Measurements from ENCODE around the gene CD82. TPM values are rescaled to one million over a fixed set of nuclear protein-coding genes. Genes with fewer than 3 reads are reported as not detected.
A peak's percentile ranks its signal among the peaks of the same experiment; 100 is the strongest.
"Not testable (repeated sequence)": the region's sequence is repeated elsewhere in the genome, so short reads cannot be mapped to it uniquely, and the experiment has no call there.

CD82 gene
- total RNA-seq, 1 donor from 2014 or later = 770 TPM

DNA sequence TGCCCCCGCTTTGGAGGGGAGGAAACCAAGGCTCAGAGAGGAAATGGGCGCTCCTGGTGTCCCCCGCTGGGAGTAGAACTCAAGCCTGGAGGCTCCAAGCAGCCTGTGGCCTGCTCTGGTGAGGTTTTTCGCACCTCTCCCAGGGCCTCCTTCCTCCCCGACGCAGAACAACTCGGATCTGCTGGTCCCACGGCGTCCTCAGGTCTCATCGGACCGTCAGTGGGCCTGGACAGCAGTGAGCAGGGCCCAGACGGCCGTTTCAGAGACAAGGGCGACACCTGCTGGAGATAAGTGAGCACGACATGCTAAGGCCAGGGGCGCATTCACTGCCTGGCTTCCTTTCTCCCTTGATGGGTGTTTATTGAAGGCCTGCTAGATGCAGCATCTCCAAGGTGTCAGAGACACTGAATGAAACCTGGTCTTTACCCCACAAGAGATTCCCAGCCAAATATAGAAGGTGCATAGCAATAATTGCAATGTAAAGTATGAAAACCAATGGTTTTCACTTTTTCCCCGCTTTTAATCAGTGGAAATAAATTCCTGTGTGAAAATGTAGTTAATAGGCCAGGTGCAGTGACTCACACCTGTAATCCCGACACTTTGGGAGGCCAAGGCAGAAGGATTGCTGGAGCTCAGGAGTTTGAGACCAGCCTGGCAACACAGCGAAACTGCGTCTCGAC, 26.9 kb upstream of the CD82 start:
- CTCF ChIA-PET = interaction anchor here (0.7 to 2.9 kb wide), 5 partner anchors 12 to 252 kb away, joined by 3 to 27 read pairs (median 7); no protein-coding TSS in a partner anchor
- peaks cover 19% of the 10 kb centered on the region for H3K27me3 Mint-ChIP-seq
- peaks cover 3% of the 10 kb centered on the region for H3K4me1 Mint-ChIP-seq
- no peak overlapping the region for H3K27ac Mint-ChIP-seq
- POLR2A ChIA-PET = no interaction called here
- intact Hi-C loops (cut with micrococcal nuclease) = loop anchor here (1.0 to 5.0 kb wide), 4 partner anchors 15 to 443 kb away; partner anchors contain the start of gene EXT2
- peak; percentile 67 for DNase-seq
- TF ChIP-seq, protein P1, sequence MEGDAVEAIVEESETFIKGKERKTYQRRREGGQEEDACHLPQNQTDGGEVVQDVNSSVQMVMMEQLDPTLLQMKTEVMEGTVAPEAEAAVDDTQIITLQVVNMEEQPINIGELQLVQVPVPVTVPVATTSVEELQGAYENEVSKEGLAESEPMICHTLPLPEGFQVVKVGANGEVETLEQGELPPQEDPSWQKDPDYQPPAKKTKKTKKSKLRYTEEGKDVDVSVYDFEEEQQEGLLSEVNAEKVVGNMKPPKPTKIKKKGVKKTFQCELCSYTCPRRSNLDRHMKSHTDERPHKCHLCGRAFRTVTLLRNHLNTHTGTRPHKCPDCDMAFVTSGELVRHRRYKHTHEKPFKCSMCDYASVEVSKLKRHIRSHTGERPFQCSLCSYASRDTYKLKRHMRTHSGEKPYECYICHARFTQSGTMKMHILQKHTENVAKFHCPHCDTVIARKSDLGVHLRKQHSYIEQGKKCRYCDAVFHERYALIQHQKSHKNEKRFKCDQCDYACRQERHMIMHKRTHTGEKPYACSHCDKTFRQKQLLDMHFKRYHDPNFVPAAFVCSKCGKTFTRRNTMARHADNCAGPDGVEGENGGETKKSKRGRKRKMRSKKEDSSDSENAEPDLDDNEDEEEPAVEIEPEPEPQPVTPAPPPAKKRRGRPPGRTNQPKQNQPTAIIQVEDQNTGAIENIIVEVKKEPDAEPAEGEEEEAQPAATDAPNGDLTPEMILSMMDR (IDR thresholded peaks at IDR 0.05) = peak; percentile 37
- H3K4me3 Mint-ChIP-seq = no peak overlapping the region
- H3K36me3 Mint-ChIP-seq (ENCODE audit: low read depth) = no peaks in the 10 kb centered on the region
- ATAC-seq (ENCODE audit: low read depth) = peak; percentile 97
- H3K9me3 Mint-ChIP-seq = no peaks in the 10 kb centered on the region

DNA sequence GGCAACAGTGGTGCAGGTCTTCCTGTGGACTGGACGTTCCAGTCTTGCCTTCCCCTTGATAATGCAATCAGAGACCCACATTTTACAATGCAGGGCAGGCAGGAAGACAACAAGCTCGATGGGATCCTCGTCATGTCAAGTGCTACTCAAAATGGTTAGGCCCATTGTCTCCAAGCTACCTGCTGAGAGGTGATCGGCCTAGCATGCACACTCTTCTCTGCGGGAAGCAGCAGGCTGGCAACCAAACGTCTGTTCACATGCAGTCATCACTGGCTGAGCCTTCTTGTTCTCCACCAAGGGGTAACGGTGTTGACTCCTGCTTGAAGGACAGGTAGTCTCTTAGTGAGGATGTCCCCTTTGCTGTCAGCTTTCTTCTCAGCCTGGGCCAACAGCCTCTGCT, 25.5 kb upstream of the CD82 start:
- Mint-ChIP-seq H3K36me3 (ENCODE audit: low read depth) (no peaks in the 10 kb centered on the region), H3K9me3 (no peaks in the 10 kb centered on the region), H3K4me1 (peaks cover 3% of the 10 kb centered on the region), H3K27me3 (peaks cover 12% of the 10 kb centered on the region), H3K4me3 (no peak overlapping the region), H3K27ac (no peak overlapping the region)
- intact Hi-C loops (cut with micrococcal nuclease) = loop anchor here (5.0 kb wide), 1 partner anchor 372 kb away; no protein-coding TSS in a partner anchor
- CTCF ChIA-PET = interaction anchor here (0.7 to 2.9 kb wide), 6 partner anchors 17 to 447 kb away, joined by 3 to 27 read pairs (median 6); no protein-coding TSS in a partner anchor
- DNase-seq (no peak), ATAC-seq (ENCODE audit: low read depth) (no peak)
- POLR2A ChIA-PET = no interaction called here
- TF ChIP-seq, protein P1 (IDR thresholded peaks at IDR 0.05) = no peak

DNA sequence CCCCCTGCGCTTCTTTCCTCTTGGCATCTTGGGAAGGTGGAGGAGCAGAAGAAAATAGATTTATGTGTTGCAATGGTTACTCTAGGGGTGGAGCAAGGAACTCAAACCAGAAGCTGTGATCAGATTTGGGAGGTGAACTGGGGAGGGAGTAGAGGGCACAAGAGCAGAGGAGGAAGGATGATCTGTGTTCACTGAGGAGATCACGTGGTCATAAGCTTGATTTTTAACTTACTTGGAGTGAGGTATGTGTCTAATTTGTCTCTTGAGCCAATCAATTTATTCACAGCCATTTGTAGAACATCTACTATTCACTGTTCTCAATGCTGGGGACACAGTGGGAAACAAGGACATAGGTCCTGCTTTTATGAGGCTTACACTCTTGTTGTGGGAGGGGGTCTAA, 24.8 kb upstream of the CD82 start:
- TF ChIP-seq, protein P1 (IDR thresholded peaks at IDR 0.05) = no peak
- H3K9me3 Mint-ChIP-seq = no peaks in the 10 kb centered on the region
- CTCF ChIA-PET = interaction anchor here (1.4 to 2.9 kb wide), 4 partner anchors 18 to 370 kb away, joined by 4 to 27 read pairs (median 12); no protein-coding TSS in a partner anchor
- H3K27ac Mint-ChIP-seq = no peak overlapping the region
- intact Hi-C loops (cut with micrococcal nuclease) = no loop called here
- no peaks in the 10 kb centered on the region for H3K36me3 Mint-ChIP-seq (ENCODE audit: low read depth)
- no peak overlapping the region for H3K4me3 Mint-ChIP-seq
- DNase-seq (no peak), ATAC-seq (ENCODE audit: low read depth) (no peak)
- peaks cover 3% of the 10 kb centered on the region for H3K4me1 Mint-ChIP-seq
- peaks cover 9% of the 10 kb centered on the region for H3K27me3 Mint-ChIP-seq
- POLR2A ChIA-PET = interaction anchor here (1.2 kb wide), 1 partner anchor 36 kb away, joined by 3 read pairs; no protein-coding TSS in a partner anchor

DNA sequence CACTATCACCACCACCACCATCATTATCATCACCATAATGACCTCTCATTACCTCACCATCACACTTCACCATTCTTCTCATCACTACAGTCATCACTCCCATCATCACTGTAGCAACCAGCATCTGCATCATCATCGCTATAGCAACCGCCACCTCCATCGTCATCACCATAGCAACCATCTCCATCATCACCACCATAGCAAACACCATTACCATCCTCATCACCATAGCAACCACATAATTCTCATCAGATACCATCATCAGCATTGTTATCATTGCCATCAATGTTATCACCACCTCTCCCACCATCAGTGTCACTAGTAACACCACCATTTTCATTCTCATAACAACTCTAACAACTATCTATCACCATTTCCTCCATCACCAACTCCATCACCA, 23.1 kb upstream of the CD82 start:
- POLR2A ChIA-PET = no interaction called here
- H3K36me3 Mint-ChIP-seq (ENCODE audit: low read depth) = no peaks in the 10 kb centered on the region
- CTCF ChIA-PET = interaction anchor here (1.2 kb wide), 1 partner anchor 257 kb away, joined by 5 read pairs; no protein-coding TSS in a partner anchor

DNA sequence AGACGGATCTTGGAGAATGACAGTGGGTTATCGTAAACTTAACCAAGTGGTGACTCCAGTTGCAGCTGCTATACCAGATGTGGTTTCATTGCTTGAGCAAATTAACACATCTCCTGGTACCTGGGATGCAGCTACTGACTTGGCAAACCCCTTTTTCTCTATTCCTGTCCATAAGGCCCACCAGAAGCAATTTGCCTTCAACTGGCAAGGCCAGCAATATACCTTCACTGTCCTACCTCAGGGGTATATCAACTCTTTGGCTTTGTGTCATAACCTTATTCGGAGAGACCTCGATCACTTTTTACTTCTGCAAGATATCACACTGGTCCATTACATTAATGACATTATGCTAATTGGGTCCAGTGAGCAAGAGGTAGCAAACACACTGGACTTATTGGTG, 18.5 kb upstream of the CD82 start:
- H3K36me3 Mint-ChIP-seq (ENCODE audit: low read depth); CTCF ChIA-PET; H3K4me1 Mint-ChIP-seq; H3K27ac Mint-ChIP-seq; intact Hi-C loops (cut with micrococcal nuclease); DNase-seq; ATAC-seq (ENCODE audit: low read depth); H3K27me3 Mint-ChIP-seq; H3K4me3 Mint-ChIP-seq; H3K9me3 Mint-ChIP-seq; POLR2A ChIA-PET: not testable (repeated sequence)

More for the DNA sequence above, 23.1 kb upstream of the CD82 start:
- TF ChIP-seq, protein P1 (IDR thresholded peaks at IDR 0.05) = no peak
- Mint-ChIP-seq H3K4me3 (no peak overlapping the region), H3K27me3 (peaks cover 3% of the 10 kb centered on the region), H3K4me1 (peaks cover 3% of the 10 kb centered on the region), H3K9me3 (no peaks in the 10 kb centered on the region), H3K27ac (no peak overlapping the region)
- no peak for ATAC-seq (ENCODE audit: low read depth)
- intact Hi-C loops (cut with micrococcal nuclease) = no loop called here
- no peak for DNase-seq

DNA sequence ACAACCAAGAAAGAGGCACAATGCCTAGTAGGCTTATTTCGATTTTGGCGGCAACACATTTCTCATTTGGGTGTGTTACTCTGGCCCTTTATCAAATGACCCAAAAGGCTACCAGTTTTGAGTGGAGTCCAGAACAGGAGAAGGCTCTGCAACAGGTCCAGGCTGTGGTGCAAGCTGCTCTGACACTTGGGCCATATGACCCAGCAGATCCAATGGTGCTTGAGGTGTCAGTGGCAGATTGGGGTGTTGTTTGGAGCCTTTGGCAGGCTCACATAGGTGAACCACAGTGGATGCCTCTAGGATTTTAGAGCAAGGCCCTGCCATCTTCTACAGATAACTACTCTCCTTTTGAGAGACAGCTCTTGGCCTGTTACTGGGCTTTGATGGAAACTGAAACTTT, 17.9 kb upstream of the CD82 start:
- ATAC-seq (ENCODE audit: low read depth); H3K36me3 Mint-ChIP-seq (ENCODE audit: low read depth); intact Hi-C loops (cut with micrococcal nuclease); H3K27ac Mint-ChIP-seq; H3K9me3 Mint-ChIP-seq; H3K27me3 Mint-ChIP-seq; H3K4me1 Mint-ChIP-seq; H3K4me3 Mint-ChIP-seq; DNase-seq; CTCF ChIA-PET; POLR2A ChIA-PET: not testable (repeated sequence)

Measured in activated B cell treated with CpG ODN at 0.5 μM for 24 hours (primary cell).